GM19099 (cell line): ENCODE results near the gene RAD21L1.

Experiments
- POLR2A ChIP-seq: IDR thresholded peaks from 3 replicates; pipeline ENCODE4 v1.6.1; 2011; ENCODE audit warnings: low read depth; ENCODE audit not compliant: insufficient read length; ENCODE audit errors: extremely low read depth

Gene RAD21L1

DNA sequence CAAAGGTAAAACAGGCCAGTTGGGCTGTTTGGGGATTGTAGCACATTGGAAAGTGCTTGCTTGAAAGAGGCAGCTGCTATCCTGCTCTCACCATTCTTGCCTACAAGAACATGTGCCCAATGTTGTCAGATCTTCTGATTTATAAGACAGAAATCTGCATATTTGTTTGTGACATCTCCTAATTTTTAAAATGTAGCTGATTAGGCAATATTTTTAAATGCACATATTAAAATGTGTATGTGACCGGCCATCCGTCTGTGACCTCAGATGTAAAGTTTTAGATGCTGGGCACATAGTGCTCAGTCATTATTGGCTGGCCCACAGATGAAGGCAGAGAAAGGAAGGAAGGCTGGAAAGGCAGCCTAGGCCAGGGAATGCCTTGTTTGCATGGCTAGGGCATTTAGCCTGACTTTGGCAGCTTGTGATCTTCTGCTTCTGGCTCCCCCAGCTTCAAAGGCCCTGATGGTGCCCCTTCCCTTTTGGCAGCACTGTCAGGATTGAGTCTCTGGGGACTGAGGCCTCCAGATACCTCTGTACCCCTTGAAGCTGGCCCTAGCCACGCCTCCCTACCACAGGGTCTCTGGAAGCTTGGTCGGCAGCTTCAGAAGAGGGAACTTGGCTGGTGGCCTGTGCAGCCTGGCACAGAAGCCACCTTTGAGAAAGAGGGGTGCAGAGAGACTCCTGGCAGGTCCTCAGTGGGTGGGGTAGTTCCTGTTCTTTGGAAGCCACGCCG lies 46.7 kb downstream of the RAD21L1 start:
- no peak for TF ChIP-seq POLR2A

DNA sequence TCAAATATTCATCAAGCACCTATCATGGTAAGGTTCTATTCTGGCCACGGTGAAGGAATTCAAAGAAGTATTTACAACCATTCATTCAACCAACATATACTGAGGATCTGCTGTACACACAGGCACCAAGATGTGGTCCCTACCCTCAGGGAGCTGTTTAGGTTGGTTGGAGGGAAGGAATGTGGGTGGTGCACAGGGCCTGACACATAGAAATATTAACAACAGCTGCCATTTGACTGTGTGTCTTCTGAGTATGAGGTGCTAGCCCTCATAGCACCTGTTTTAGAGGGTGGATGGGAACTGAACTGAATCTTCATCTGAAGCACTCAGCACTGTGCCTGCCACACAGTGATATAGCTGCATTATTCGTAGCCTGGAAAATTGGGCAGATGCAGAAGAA lies 47.5 kb downstream of the RAD21L1 start:
- no peak for TF ChIP-seq POLR2A

- TF ChIP-seq POLR2A, result no peak
Observed at GRCh38 chr20:1274485-1275311, 48.9 kb downstream of the RAD21L1 start.

- TF ChIP-seq POLR2A, result no peak
Observed at GRCh38 chr20:1275919-1276318, 50.1 kb downstream of the RAD21L1 start.

- no peak for TF ChIP-seq POLR2A
Observed at GRCh38 chr20:1277529-1278322, 51.9 kb downstream of the RAD21L1 start.

DNA sequence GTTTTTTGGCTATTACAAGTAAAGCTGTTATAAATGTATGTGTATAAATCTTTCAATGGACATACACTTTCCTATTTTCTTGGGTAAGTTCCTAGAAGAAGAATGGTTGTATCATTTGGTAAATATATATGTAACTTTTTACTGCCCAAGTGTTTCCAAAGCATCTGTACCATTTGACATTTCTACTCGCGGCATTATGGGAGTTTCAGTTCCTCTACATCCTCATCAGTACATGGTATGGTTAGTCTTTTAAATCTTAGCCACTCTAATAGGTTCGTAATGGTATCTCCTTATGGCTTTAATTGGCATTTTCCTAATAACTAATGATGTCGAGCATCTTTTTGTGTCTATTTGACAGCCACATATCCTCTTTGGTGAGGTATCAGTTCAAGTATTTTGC lies 53.1 kb downstream of the RAD21L1 start:
- TF ChIP-seq POLR2A, result no peak

- TF ChIP-seq POLR2A, result no peak
Observed at GRCh38 chr20:1280195-1281102, 54.6 kb downstream of the RAD21L1 start.

DNA sequence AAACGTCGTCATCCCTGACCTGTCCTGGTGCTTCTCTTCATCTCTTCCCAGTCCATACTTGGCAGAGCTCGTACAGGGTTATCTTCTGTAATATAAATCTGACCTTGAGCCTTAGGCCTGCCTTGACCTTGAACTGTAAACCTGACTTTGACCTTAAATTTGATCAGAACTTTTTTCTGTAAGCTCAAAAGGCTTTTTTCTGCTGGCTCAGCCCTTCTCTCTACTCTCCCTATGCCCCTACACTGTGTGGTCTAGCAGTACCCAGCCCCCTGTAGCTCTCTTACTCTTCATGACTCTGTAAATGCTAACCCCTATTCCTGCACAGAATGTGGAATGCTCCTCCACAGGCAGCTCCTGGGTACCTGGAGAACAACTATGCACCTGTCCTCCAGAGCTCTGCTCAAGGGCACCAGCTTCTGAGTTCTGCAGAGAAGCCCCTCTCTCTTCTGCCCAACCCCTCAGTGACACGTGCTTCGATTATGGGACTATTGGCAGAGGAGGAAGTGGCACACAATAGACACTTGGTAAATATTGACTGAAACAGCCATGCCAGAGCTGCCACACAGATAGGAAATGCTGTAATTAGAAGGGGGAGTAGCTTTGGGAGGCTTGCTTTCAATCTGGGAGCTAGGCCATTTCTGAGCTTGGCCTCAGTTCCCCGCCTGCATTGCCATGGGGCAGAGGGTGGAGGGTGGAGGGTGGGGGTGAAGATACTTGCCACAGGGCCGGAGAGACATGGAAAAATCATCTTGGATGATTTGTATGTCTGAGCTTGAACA lies 55.6 kb downstream of the RAD21L1 start:
- no peak for TF ChIP-seq POLR2A

- no peak for TF ChIP-seq POLR2A
Observed at GRCh38 chr20:1282966-1283365, 57.1 kb downstream of the RAD21L1 start.

DNA sequence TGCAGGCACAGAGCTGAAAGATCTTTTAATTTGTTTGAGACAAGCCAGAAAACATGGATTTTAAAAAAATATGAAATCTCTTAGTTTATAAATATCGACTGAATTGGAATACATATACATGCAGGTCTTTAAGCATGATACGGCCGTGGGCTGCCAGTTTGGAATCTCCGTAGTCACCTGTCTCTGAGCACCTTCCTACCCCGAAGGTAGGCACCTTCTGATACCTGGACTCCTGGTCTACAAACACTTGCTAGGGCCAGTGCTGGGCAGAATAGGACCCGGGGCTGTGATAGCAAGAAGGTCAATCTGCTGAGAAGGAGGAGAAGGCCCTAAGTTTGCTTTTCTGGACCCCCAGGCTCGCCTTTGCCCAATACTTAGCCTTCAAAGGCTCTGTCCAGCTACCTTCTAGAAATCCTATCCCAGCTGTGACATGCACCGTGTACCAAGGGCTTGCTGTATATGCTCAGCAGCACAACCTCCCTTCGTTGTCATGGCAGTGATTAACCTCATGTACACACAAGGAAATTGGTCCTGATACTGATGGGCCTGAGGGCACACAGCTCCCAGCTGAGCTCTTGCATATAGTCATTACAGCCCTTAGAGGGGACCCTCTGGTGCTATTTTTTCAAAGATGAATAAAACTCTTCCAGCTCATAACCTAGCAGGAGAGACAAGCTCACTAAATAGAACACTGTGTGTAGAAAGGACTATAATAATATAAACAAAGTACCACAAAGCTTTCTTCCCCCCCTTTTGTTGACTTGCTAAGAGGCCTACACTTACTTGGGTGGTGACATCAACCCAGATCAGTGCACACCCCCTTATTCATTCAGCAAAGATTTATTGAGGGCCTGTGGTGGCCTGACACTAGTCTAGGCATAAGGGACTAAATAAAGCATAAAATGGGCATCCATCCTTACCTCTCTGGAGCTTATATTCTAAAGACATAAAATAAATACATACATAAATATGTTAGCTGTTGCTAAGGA lies 58.0 kb downstream of the RAD21L1 start:
- TF ChIP-seq POLR2A, result no peak

DNA sequence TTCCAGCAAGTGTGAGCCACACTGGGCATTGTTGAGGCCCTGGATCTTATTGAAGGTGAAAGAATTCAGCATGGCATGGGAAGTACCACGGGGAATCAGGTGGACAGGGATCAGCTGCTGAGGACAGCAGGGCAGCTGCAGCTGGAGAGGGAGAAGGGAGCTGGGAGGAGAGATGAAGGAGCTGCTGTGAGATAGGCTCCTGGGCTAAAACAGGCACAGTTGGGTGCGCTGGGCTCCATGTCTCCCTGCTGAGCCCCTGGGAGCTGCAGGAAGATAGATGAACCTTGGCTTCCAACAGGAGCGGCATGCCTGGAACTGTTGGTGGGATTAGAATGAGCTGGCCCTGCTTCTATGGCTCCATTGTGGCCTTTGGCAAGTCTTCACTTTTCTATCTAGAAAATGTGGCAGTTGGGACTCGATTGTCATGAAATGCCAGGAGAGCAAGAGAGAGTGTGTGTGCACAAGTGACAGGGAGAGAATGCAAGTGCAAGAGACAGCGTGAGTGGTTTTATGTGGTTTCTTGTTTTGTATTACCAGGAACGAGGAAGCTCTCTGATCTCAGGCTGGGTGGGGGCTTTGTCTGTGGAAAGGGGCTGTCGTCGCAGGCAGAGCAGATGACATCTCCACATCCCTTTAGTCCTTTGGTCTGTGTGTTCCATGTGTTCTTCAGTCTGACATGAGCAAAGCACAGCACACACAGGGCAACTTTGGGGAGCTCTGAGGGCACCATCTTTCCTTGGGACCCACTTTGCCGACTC lies 60.6 kb downstream of the RAD21L1 start:
- TF ChIP-seq POLR2A, result no peak

- TF ChIP-seq POLR2A, result no peak
Observed at GRCh38 chr20:1287306-1287705, 61.5 kb downstream of the RAD21L1 start.
